Keratinocyte (primary cell): ENCODE measurements around the gene CCDC171. TPM values are rescaled to one million over a fixed set of nuclear protein-coding genes. Genes with fewer than 3 reads are reported as not detected.

Source experiments
- DNase-seq: peaks from one replicate; pipeline ENCODE4 v3.0.0-alpha.2; 2011; ENCODE audit warnings: low read depth, missing footprints, low spot score
- FAIRE-seq: peaks from 2 replicates; lab custom pipeline; 2011; peaks lifted over from hg19 to GRCh38; lab: Jason Lieb, UNC
- H2AFZ ChIP-seq: 2 replicates; pipeline ENCODE4 v1.6.0; 2012; ENCODE audit warnings: low read length, control low read depth, inconsistent platforms; ENCODE audit not compliant: control insufficient read depth
- H3K27ac ChIP-seq: 2 replicates; pipeline ENCODE4 v1.5.1; 2011; ENCODE audit warnings: low read length; ENCODE audit not compliant: control insufficient read depth, insufficient read depth
- H3K27me3 ChIP-seq: 3 replicates; pipeline ENCODE4 v1.6.0; 2011; ENCODE audit warnings: low read length; ENCODE audit not compliant: control insufficient read depth, insufficient read depth; ENCODE audit errors: extremely low read depth
- H3K36me3 ChIP-seq, 2 experiments: 2 replicates in 1 of 2; 3 replicates in 1 of 2; pipeline ENCODE4 v1.5.1; 2011; ENCODE audit warnings: low read length in 2 of 2, mild to moderate bottlenecking in 1 of 2; ENCODE audit not compliant: control insufficient read depth in 2 of 2, insufficient read depth in 2 of 2; ENCODE audit errors: extremely low read depth in 1 of 2
- H3K4me1 ChIP-seq: 3 replicates; pipeline ENCODE4 v1.5.1; 2011; ENCODE audit warnings: low read length; ENCODE audit not compliant: control insufficient read depth, insufficient read depth; ENCODE audit errors: extremely low read depth
- H3K4me2 ChIP-seq: 3 replicates; pipeline ENCODE4 v1.6.0; 2011; ENCODE audit warnings: low read depth, low read length; ENCODE audit not compliant: control insufficient read depth, insufficient read depth; ENCODE audit errors: extremely low read depth
- H3K4me3 ChIP-seq, 3 experiments: fragments of 200-600 bp in 1 of 3; sonication (generic) in 1 of 3; 2 replicates in 2 of 3; 3 replicates in 1 of 3; pipeline ENCODE4 v1.5.1; 2011 to 2016; ENCODE audit warnings: low read length in 3 of 3, mild to moderate bottlenecking in 3 of 3, control low read depth in 2 of 3, inconsistent platforms in 1 of 3, low read depth in 1 of 3, mixed read lengths in 1 of 3, mixed run types in 1 of 3, moderate library complexity in 1 of 3; ENCODE audit not compliant: control insufficient read depth in 2 of 3, insufficient read depth in 2 of 3; ENCODE audit errors: extremely low read depth in 1 of 3
- H3K79me2 ChIP-seq: 2 replicates; pipeline ENCODE4 v1.6.0; 2012; ENCODE audit warnings: low read length; ENCODE audit not compliant: control insufficient read depth, insufficient read depth
- H3K9ac ChIP-seq: 3 replicates; pipeline ENCODE4 v1.6.0; 2011; ENCODE audit warnings: low read length; ENCODE audit not compliant: control insufficient read depth, insufficient read depth; ENCODE audit errors: extremely low read depth
- H3K9me1 ChIP-seq: 3 replicates; pipeline ENCODE4 v1.6.0; 2011; ENCODE audit warnings: low read length; ENCODE audit not compliant: control insufficient read depth, insufficient read depth; ENCODE audit errors: extremely low read depth
- H3K9me3 ChIP-seq: 2 replicates; pipeline ENCODE4 v1.5.1; 2012; ENCODE audit warnings: low read depth, low read length; ENCODE audit not compliant: control insufficient read depth
- H4K20me1 ChIP-seq: 3 replicates; pipeline ENCODE4 v1.6.0; 2011; ENCODE audit warnings: low read length; ENCODE audit not compliant: control insufficient read depth, insufficient read depth; ENCODE audit errors: extremely low read depth
- EZH2 ChIP-seq: IDR thresholded peaks from one replicate; pipeline ENCODE4 v1.6.1; 2012; ENCODE audit warnings: inconsistent platforms, mild to moderate bottlenecking, low read length, moderate library complexity
- dilution Hi-C: fragments of 300-500 bp; cut with MboI; formaldehyde crosslinking; loops from one replicate; pipeline ENCODE4 v1.7.0; 2020; ENCODE audit warnings: low sequenced_read_pairs; ENCODE audit not compliant: extremely low pct_ligation_motif_present
- polyA plus RNA-seq, 5 experiments: library from polyadenylated mRNA; depleted of rRNA in 3 of 5; stranded (reverse) in 3 of 5; stranded (forward) in 1 of 5; unstranded in 1 of 5; fragments of >200 nt; gene quantifications; 1 replicate in 1 of 5; 2 replicates in 3 of 5; 3 replicates in 1 of 5; pipeline versions ENCODE4 v1.2.1 to v1.2.3, GENCODE V29; 2011 to 2012; ENCODE audit warnings: missing spikeins in 2 of 5, low read depth in 1 of 5, low replicate concordance in 1 of 5
- TF ChIP-seq, protein P1 (sequence below), 3 experiments: IDR thresholded peaks in 1 of 3; conservative IDR thresholded peaks in 1 of 3; optimal IDR thresholded peaks in 1 of 3; 2 replicates in 2 of 3; 3 replicates in 1 of 3; pipeline versions ENCODE3 to v1.5.1; 2011; ENCODE audit warnings: low read length in 3 of 3, mild to moderate bottlenecking in 3 of 3, moderate library complexity in 2 of 3, control low read depth in 1 of 3, inconsistent platforms in 1 of 3; ENCODE audit not compliant: insufficient read depth in 2 of 3; ENCODE audit errors: extremely low read depth in 1 of 3

CCDC171 gene
- polyA plus RNA-seq, 1 donor (not counting 4 experiments of a cell fraction or from before 2014, with no cell fraction given): 0.46 TPM

DNA sequence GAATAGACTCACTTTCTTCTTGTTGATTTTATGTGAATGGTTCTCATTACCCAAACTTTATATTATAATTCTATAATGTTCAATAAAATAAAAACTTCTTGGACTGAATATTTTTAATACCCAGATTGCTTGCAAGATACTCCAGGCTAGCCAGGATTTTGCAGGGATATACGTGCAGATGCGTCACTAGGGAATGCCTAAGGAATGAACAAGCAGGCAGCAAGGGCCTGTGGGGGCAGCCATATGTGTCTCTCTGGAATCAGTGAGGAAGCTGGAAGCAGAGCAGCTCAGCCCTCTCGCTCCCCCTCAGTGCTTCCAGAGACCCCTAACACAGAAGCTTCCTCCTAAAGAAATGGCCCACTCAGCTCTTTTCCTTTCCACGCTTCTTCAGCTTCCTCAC, 457.4 kb downstream of the CCDC171 start:
- H3K27me3 ChIP-seq: no peaks in the 10 kb centered on the region
- FAIRE-seq (no peak), DNase-seq (no peak)
- no peaks in the 10 kb centered on the region for H4K20me1 ChIP-seq
- no peak overlapping the region for H3K4me3 ChIP-seq
- no peak for TF ChIP-seq EZH2
- TF ChIP-seq, protein P1, sequence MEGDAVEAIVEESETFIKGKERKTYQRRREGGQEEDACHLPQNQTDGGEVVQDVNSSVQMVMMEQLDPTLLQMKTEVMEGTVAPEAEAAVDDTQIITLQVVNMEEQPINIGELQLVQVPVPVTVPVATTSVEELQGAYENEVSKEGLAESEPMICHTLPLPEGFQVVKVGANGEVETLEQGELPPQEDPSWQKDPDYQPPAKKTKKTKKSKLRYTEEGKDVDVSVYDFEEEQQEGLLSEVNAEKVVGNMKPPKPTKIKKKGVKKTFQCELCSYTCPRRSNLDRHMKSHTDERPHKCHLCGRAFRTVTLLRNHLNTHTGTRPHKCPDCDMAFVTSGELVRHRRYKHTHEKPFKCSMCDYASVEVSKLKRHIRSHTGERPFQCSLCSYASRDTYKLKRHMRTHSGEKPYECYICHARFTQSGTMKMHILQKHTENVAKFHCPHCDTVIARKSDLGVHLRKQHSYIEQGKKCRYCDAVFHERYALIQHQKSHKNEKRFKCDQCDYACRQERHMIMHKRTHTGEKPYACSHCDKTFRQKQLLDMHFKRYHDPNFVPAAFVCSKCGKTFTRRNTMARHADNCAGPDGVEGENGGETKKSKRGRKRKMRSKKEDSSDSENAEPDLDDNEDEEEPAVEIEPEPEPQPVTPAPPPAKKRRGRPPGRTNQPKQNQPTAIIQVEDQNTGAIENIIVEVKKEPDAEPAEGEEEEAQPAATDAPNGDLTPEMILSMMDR (optimal IDR thresholded peaks at IDR 0.05 in 1 of 3, IDR thresholded peaks at IDR 0.05 in 1 of 3, conservative IDR thresholded peaks at IDR 0.05 in 1 of 3; ENCODE audit: extremely low read depth in 1 of 3, insufficient read depth in 2 of 3, low read length in 3 of 3): no peak
- H3K27ac ChIP-seq: no peak overlapping the region
- no peaks in the 10 kb centered on the region for H3K79me2 ChIP-seq
- no peaks in the 10 kb centered on the region for H3K36me3 ChIP-seq
- no peak overlapping the region for H3K4me2 ChIP-seq
- dilution Hi-C loops: no loop called here
- H3K9me1 ChIP-seq: no peaks in the 10 kb centered on the region
- no peak overlapping the region for H3K9ac ChIP-seq
- no peaks in the 10 kb centered on the region for H3K9me3 ChIP-seq
- no peak overlapping the region for H2AFZ ChIP-seq
- H3K4me1 ChIP-seq: no peaks in the 10 kb centered on the region

DNA sequence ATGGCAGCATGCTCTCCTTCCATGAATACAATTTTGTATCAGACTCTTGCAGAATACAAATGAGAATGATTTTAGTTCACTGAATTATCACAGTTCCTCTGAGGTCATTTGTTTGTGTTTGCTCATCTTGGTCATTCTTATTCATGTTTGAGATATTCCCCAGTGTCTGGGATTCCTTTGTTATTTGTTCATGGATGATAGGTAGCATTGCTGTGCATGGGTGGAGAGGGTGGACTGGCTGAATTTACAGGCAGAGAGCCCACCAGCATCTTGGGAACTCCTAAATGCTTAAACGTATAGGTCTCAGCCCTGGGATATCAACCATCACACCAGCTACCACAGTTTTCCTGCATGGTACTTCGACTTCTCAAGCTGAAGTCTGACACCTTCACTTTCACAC, 459.8 kb downstream of the CCDC171 start:
- Histone ChIP-seq H4K20me1 (no peaks in the 10 kb centered on the region), H3K9me1 (no peaks in the 10 kb centered on the region), H3K36me3 (no peaks in the 10 kb centered on the region), H3K4me3 (no peak overlapping the region), H3K27me3 (no peaks in the 10 kb centered on the region), H3K79me2 (no peaks in the 10 kb centered on the region), H3K4me1 (no peaks in the 10 kb centered on the region), H2AFZ (no peak overlapping the region), H3K27ac (no peak overlapping the region), H3K9ac (no peak overlapping the region), H3K9me3 (no peaks in the 10 kb centered on the region), H3K4me2 (no peak overlapping the region)
- dilution Hi-C loops: no loop called here
- DNase-seq: no peak
- FAIRE-seq: no peak
- TF ChIP-seq, protein P1 (optimal IDR thresholded peaks at IDR 0.05 in 1 of 3, IDR thresholded peaks at IDR 0.05 in 1 of 3, conservative IDR thresholded peaks at IDR 0.05 in 1 of 3; ENCODE audit: extremely low read depth in 1 of 3, insufficient read depth in 2 of 3, low read length in 3 of 3): no peak
